Uterus (tissue), 4 donors: ENCODE results near the gene ERO1B. TPM values are rescaled to one million over a fixed set of nuclear protein-coding genes. Genes with fewer than 3 reads are reported as not detected.

ENCODE experiments used
- DNase-seq, 2 donors: peaks; one replicate each; pipeline ENCODE4 v3.0.0-alpha.2; 2019 to 2020
- H3K27ac ChIP-seq, 2 donors: fragments of 200-600 bp; sonication (generic); 1 replicate in 1 of 2; 2 replicates in 1 of 2; pipeline ENCODE4 v1.5.1; 2016 to 2018
- H3K27me3 ChIP-seq, 2 donors: fragments of 200-600 bp; sonication (generic); one replicate each; pipeline ENCODE4 v1.5.1; 2018 to 2019; ENCODE audit warnings: control low read depth in 1 of 2
- H3K36me3 ChIP-seq, 2 donors: fragments of 200-600 bp; sonication (generic); one replicate each; pipeline ENCODE4 v1.5.1; 2019; ENCODE audit warnings: control low read depth in 1 of 2
- H3K4me1 ChIP-seq, 2 donors: fragments of 200-600 bp; sonication (generic); one replicate each; pipeline ENCODE4 v1.5.1; 2018 to 2019; ENCODE audit warnings: control low read depth in 1 of 2
- H3K4me3 ChIP-seq, 2 donors: fragments of 200-600 bp; sonication (generic); 1 replicate in 1 of 2; 2 replicates in 1 of 2; pipeline ENCODE4 v1.5.1; 2018 to 2019; ENCODE audit warnings: mild to moderate bottlenecking in 1 of 2
- H3K9me3 ChIP-seq, 2 donors: fragments of 200-600 bp; sonication (generic); one replicate each; pipeline ENCODE4 v1.5.1; 2019; ENCODE audit warnings: control low read depth in 1 of 2
- POLR2A ChIP-seq, 2 donors: fragments of 450-650 bp; IDR thresholded peaks; one replicate each; pipeline ENCODE4 v1.6.1; 2016; ENCODE audit warnings: antibody characterized with exemption in 2 of 2, mild to moderate bottlenecking in 1 of 2, moderate library complexity in 1 of 2
- intact Hi-C: fragments of 100-400 bp; cut with DNase I; formaldehyde crosslinking; loops from one replicate; pipeline ENCODE4 v1.15.1; 2023; ENCODE audit warnings: low total_unique reads
- total RNA-seq, 4 donors: library from RNA; depleted of rRNA in 3 of 4; stranded (reverse); fragments of >200 nt in 3 of 4; gene quantifications; one replicate each; pipeline versions ENCODE4 v1.1.0 to v1.2.4, GENCODE V29; 2014 to 2023
- TF ChIP-seq, protein P1 (sequence below), 4 experiments: fragments of 200-600 bp in 2 of 4; fragments of 450-650 bp in 2 of 4; sonication (generic) in 2 of 4; IDR thresholded peaks; one replicate each; pipeline ENCODE4 v1.5.1; 2016 to 2019; ENCODE audit warnings: antibody characterized with exemption in 4 of 4, mild to moderate bottlenecking in 2 of 4, moderate library complexity in 1 of 4
- donor health status: DM: yes; HTN: yes; CAD: no.

Gene ERO1B
- total RNA-seq, 4 donors from 2014 or later: 11.5 to 55.8 (median 19.4) TPM

DNA sequence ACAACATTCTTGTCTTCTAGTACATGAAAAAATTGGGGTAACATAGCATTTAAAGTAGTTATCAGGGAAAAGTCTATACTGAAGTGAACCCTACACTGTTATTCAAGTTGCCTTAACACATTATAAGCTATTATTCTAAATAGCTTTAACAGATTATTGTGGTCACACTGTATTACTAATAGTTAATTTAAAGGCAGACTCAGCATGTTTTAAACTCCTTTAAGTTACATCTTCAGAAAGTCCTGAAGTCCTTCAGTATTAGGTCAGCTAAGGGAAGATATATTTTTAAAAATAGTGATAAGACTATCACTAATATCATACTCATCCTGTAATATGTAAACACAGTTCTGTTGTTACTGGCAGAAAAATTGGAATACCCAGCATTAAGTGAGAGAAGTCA lies 72.0 kb downstream of the ERO1B start:
- Histone ChIP-seq H3K9me3 (no peaks in the 10 kb centered on the region), H3K4me3 (no peak overlapping the region), H3K27ac (no peak overlapping the region), H3K27me3 (no peaks in the 10 kb centered on the region), H3K4me1 (no peaks in the 10 kb centered on the region), H3K36me3 (no peaks in the 10 kb centered on the region)
- DNase-seq: no peak
- no peak for TF ChIP-seq POLR2A (IDR thresholded peaks at IDR 0.05)
- TF ChIP-seq, protein P1, sequence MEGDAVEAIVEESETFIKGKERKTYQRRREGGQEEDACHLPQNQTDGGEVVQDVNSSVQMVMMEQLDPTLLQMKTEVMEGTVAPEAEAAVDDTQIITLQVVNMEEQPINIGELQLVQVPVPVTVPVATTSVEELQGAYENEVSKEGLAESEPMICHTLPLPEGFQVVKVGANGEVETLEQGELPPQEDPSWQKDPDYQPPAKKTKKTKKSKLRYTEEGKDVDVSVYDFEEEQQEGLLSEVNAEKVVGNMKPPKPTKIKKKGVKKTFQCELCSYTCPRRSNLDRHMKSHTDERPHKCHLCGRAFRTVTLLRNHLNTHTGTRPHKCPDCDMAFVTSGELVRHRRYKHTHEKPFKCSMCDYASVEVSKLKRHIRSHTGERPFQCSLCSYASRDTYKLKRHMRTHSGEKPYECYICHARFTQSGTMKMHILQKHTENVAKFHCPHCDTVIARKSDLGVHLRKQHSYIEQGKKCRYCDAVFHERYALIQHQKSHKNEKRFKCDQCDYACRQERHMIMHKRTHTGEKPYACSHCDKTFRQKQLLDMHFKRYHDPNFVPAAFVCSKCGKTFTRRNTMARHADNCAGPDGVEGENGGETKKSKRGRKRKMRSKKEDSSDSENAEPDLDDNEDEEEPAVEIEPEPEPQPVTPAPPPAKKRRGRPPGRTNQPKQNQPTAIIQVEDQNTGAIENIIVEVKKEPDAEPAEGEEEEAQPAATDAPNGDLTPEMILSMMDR (IDR thresholded peaks at IDR 0.05): no peak
- intact Hi-C loops: no loop called here

DNA sequence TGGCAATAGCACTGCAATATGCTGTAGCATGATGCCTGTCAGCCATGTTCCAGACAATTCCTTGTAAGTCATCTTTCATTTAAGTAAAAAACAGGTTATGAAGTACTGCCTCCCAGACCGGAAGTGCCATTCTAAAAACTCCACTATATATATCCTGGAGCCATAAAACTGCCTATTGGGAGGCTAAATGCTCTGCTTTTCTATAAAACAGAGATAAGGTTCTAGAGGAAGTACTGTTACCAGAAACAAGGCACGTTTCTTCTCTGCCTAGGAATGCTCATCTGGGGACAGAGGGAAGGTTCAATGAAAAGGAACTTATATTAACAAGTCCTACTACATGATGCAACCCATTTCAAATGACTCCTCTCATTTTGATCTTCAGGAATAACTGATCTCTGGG lies 72.6 kb downstream of the ERO1B start:
- H3K9me3 ChIP-seq: no peaks in the 10 kb centered on the region
- no peak overlapping the region for H3K27ac ChIP-seq
- no peaks in the 10 kb centered on the region for H3K4me1 ChIP-seq
- intact Hi-C loops: no loop called here
- TF ChIP-seq, protein P1 (IDR thresholded peaks at IDR 0.05): no peak
- no peak for TF ChIP-seq POLR2A (IDR thresholded peaks at IDR 0.05)
- no peak overlapping the region for H3K4me3 ChIP-seq
- DNase-seq: no peak
- H3K27me3 ChIP-seq: no peaks in the 10 kb centered on the region
- H3K36me3 ChIP-seq: no peaks in the 10 kb centered on the region

- H3K9me3 ChIP-seq: no peaks in the 10 kb centered on the region
- DNase-seq: no peak
- TF ChIP-seq, protein P1 (IDR thresholded peaks at IDR 0.05): no peak
- TF ChIP-seq POLR2A (IDR thresholded peaks at IDR 0.05): no peak
- H3K27ac ChIP-seq: no peak overlapping the region
- no peak overlapping the region for H3K4me3 ChIP-seq
- intact Hi-C loops: no loop called here
- no peaks in the 10 kb centered on the region for H3K27me3 ChIP-seq
- no peaks in the 10 kb centered on the region for H3K4me1 ChIP-seq
- H3K36me3 ChIP-seq: no peaks in the 10 kb centered on the region
Measured at GRCh38 chr1:236207569-236207968, 74.2 kb downstream of the ERO1B start.

DNA sequence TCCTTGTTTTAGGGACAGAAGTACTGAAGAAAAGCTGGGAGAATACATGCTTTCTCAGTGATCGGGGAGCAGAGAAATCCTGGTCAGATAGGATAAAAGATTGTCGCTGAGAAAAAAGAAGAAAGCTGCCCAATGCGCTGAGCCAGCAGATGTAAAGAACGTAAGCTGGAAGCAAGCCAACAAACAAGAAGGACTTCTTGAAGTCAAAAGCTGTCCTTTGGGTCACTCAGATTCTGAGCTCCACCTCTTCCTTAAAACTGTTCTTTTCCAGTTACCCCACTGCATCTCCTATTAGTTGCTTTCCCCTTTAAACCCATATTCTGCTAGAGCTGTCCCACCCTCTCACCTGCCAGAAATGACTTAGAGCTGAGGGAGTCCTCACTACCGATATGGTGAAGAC lies 74.6 kb downstream of the ERO1B start:
- Histone ChIP-seq H3K27ac (no peak overlapping the region), H3K27me3 (no peaks in the 10 kb centered on the region), H3K4me1 (no peaks in the 10 kb centered on the region), H3K4me3 (no peak overlapping the region), H3K36me3 (no peaks in the 10 kb centered on the region), H3K9me3 (no peaks in the 10 kb centered on the region)
- DNase-seq: no peak
- TF ChIP-seq, protein P1 (IDR thresholded peaks at IDR 0.05): no peak
- no peak for TF ChIP-seq POLR2A (IDR thresholded peaks at IDR 0.05)
- intact Hi-C loops: no loop called here

DNA sequence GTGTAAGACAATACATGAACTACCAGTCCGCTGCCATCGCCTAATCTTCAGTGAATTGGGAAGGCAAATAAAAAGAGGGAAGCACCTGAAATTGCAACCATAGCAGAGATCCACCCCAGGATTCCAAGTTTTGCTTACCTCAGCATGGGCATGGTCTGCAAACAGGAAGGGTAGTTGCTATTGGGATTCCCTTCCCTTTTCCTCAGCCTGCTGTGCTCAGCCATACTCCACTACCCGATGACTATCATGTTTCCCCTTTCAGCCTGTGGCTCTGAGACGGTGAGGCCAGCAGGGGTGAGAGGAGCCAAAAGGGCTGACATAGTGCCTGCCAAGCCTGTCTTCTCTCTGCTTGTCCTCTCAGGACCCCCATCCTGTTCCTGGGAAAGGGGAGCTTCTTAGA lies 75.2 kb downstream of the ERO1B start:
- no peaks in the 10 kb centered on the region for H3K27me3 ChIP-seq
- TF ChIP-seq, protein P1 (IDR thresholded peaks at IDR 0.05): no peak
- TF ChIP-seq POLR2A (IDR thresholded peaks at IDR 0.05): no peak
- intact Hi-C loops: no loop called here
- peaks cover 0 to under 1% of the 10 kb centered on the region in 2 donors for H3K9me3 ChIP-seq
- H3K36me3 ChIP-seq: no peaks in the 10 kb centered on the region
- no peak overlapping the region for H3K27ac ChIP-seq
- no peak for DNase-seq
- H3K4me3 ChIP-seq: no peak overlapping the region
- no peaks in the 10 kb centered on the region for H3K4me1 ChIP-seq
